ENCODE results near the gene SYNE3.
A peak's percentile ranks its signal among the peaks of the same experiment; 100 is the strongest.

SYNE3 gene

DNA sequence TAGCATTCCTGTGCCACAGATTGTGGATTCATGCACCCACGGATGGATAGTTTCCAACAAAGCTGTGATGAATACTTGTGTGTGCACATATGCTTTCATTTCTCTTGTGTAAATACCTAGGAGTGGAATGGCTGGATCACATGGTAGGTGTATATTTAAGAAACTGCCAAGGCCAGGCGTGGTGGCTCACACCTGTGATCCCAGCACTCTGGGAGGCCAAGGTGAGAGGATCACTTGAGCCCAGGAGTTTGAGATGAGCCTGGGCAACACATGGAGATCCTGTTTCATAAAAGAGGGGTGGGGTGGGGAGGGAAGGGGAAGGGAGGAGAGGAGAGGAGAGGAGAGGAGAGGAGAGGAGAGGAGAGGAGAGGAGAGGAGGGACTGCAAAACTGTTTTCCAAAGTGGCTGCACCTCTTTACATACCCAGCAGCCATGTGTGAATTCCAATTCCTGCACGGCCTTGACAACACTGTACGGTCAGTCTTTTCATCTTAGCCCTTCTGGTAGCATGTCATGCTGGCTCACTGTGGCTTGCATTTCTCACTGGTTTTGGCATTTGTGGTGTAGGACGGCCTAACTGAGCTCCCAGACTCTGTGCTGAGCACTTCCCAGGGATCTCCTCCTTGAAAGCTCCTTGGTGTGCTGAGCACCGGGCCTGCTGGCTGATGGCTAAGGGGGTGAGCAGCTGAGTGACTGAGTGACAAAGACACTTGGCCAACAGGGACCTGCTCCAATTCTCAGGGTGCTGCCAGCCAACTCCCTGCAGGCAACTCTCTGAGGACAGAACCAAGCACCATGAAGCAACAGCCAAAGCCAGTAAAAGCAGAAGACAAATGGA, 27.9 kb downstream of the SYNE3 start:
- peak; percentile 46 for DNase-seq

GRCh38 chr14:95487669-95488084, 28.8 kb downstream of the SYNE3 start:
- DNase-seq = no peak

DNA sequence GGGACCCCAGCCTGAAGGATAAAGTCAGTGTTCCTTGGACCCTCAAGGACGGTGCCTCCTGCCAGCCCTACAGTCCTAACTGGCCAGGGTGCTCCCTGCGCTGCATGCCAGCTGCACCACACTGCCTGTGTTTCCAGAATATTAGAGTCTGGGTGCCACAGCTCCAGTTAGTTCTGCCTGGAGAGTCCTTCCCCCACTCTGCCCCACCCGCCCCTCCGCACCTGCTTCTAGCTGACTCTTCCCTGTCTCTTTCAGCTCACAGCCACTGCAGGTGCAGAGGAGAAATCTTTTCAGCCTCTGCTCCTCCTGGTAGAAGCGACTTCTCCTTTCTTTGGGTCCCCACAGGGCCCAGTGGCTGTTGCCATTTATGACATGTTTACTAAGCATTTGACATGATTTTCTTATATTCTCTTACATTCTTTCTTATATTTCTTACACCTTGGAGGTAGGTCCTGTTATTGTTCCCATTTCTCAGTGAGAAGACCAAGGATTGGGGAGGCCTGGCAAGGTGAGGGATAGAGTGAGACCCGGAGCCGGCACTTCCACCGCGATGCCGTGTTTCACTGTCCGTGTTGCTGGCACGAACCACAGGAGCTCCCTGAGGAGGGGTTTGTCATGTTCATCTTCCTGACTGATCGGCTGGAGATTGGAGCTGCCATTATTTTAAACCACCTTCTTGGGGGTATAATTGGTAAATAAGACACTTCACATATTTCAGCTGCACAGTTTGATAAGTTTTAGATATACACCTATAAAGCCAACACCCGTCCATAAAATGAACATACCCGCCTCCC, 29.4 kb downstream of the SYNE3 start:
- no peak for DNase-seq

- no peak for DNase-seq
Observed at GRCh38 chr14:95485222-95485819, 31.1 kb downstream of the SYNE3 start.

DNA sequence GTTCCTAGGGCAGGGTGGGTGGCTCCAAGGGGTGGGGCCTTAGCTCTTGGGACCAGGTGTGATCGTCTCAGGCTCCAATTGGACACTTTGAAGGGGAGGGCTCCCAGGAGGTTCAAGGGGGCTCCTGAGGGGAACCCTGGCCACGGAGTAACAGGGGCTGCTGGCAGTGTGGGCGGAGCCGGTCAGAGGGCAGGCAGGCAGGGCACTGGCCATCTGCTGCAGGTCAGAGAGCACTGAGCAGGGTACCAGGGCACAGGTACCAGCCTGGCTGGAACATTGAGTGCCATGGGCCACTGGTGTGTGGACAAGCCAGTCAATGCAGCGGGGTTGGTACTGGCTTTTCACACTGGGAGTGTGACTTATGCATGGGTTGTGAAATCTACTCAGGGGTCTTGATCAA, 32.2 kb downstream of the SYNE3 start:
- no peak for DNase-seq

DNA sequence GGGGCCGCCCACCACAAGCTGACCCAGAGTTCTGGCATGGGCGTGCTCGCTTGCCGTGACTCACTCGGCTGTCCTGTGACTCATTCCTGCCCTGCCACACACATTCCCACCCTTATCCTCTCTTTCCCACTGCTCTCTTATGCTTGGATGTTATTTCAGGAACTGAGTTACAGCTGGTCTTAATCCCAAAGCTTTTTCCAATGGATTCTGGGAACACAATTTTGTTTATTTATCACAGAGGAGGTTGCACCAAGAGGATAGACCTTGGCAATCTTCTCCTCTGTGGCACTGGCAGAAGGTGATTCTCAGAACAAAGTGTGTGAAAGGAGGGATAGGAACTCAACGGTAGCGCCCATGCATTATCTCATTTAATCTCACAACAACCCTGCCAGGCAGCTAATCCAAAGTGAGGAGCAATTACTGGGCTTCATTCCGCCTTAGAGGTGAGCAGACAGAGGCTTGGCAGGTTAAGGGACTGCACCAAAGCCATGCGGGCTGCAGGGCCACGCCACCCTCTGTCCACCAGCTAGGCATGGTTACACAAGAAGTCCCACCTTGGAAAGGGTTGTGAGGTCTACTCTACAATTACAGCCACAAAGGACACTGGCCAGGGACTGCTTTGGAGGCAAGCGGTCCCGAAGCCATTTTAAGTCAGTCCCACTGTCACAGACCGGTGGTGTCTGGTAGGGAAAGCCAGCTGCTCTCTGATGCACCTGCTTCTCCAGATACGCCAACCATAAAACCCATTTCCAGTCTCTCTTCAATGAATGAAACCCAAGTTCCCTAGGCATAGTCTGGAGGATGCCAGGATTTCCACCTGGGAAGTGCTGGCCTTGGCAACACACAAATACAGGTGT, 32.9 kb downstream of the SYNE3 start:
- DNase-seq = peak; percentile 27

DNA sequence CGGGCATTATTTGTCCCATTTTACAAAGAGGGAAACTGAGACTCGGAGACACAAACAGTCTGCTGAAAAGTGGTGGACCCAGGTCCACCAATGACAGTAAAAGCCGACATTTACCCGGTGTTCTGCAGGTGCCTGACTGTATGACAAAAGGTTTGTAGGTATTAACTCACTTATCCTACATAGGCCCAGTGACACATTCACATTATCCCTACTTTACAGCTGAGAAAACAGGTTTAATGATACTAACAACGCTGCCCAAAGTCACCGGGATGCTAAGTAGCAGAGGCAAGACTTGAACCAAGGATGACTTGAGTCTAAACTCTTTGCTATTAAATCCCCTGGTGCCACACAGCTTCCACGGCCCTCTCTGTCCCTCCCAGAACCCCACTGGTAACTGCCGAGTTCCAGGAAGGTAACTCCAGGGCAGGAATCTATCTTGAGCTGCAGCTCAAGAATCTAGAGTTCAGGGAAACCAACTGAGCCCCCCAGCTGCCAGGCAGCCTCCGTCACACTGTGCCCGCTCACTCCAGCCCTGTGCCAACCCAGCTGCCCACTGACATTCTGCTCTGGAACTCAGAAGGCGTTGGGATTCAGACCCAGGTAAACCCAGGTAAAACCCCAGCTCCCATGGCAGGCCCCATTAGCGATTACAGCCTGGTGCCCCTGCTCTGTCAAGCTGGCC, 33.7 kb downstream of the SYNE3 start:
- DNase-seq = no peak

DNA sequence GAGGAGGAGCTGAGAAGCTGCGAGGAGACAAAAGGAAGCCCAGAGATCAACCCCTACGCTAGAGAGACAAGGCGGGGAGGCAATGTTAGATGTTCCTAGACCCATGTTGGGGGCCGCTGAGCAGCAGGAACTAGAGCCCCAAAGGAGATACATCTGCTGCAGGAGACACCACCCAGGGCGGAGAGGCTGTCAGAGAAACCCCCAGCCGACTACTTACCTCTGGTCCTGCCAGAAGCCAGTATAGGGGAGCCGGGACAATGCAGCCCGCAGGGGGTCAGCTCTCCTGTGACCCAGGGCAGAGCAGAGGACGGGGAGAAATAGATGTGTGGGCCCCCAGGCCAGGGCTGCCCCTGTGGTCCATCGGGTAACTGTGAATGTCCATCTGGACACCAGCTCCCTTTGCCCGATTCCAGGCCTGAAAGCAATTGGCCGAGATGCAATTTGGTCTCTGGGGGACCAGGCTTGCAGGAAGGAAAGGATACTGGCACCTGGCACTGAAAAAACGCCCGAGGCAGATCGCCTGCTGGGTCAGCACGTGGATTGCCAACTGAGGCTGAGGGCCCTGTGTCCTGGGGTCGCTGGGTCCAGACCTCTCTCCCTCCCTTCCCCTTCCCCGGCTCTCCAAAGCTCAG, 34.9 kb downstream of the SYNE3 start:
- DNase-seq = no peak

GRCh38 chr14:95480887-95481226, 35.6 kb downstream of the SYNE3 start:
- DNase-seq = no peak

- DNase-seq = no peak
Observed at GRCh38 chr14:95480109-95480886, 36.2 kb downstream of the SYNE3 start.

DNA sequence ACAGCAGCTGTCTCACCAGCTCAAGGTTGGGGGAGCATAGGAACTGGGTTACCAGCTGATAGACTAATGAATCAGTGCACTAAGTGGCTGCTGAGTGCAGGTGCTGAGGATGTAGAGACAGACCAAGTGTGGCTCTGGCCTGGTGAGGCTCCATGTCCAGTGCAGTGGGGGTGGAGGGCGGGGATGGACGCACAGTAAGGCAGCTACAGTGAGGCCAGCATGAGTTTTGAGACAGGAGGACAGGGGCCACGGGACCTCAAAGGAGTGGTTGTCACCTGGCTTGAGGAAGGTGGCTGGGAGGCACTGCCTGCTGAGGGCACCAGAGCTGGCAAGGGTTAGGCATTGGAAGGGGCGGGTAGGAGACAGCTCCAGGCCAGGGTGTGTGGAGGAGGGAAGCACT, 37.0 kb downstream of the SYNE3 start:
- DNase-seq = no peak

GRCh38 chr14:95478818-95479217, 37.6 kb downstream of the SYNE3 start:
- no peak for DNase-seq

- DNase-seq = no peak
Observed at GRCh38 chr14:95478309-95478708, 38.1 kb downstream of the SYNE3 start.

DNA sequence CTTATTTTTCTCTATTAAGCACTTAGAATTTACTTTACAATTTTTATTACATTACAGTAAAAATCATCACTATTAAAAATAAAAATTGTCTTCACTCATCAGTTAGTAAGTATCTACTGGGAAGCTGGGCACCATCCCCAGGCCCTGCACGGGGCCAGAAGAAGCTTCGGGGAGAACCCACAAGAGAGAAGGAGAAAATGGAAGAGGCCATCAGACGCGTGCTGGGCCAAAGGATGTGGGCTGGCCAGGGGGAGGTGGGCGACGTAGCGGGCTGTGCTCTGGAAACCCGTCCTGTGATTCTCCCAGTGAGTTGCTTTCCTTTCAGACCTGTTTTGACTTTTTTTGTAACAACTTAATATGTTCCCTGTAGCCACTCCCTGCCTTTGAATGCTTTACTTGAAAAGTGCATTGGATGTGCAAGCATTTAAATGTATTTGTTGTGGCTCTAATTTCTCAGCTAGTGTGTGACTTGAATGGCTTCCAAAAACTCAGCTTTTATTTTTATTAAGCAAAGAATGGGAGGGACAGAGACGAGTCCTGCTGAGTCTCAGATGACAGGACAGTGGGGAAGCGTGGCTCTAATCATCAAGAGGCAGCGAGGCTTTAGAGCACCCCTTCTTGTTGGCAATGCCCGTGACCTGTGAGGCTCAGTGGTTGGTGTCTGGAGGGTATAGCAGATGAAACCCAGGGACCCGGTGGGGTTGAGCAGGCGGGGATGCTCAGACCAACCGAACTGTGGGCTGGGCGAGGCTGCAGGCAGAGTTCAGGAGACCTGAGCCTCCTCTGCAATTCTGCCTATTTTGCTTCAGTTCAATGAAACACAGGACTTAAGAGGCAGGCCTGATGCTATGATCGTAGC, 38.8 kb downstream of the SYNE3 start:
- no peak for DNase-seq

DNA sequence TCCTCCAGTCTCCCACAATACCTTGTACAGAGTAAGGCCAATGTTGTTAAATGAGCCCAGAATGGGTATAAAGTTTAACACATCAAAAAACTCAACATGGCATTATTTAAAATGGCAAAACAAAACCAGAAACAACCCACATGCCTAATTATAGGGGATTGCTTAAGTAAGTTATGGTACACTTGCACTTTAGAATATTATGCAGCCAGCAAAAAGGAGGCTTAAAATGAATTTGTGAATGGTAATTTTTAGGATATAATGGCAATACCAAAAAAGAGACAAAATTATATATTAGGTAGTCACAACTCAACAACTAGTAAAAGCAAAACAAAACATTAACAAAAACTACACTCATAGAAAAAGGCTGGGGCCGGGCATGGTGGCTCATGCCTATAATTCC, 39.7 kb downstream of the SYNE3 start:
- DNase-seq = no peak

DNA sequence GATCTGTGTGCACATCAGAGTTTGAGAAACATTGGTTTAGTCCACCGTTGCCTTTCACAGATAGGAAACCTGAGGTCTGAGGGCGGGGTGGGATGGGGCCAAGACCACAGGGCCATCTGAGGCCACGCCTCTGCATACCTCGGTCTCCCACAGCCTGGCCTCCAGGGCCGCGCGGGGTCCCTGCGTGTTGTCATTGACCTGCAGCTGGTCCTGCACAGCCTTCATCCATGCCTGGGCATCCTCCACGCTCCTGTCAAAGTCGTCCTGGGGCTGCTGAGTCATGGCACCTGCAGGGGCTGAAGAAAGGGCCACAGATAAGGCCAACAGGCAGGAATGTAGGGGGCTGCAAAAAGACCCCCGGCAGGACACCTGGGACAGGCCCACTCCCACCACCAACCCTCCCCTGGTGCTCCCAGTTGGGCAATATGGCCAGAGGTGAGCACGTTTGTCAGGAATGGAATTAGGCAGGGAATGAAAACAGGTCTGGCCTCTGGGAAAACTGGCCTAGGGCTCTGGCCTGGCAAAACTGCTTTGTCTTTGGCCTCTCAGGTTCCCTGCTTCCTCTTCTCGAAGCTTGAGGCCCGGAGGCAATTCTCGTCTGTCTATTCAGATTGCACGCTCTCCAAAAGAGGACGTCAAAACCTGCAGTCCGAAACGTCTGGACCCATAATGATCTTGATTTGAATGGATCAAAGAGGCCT, 40.8 kb downstream of the SYNE3 start:
- no peak for DNase-seq

DNA sequence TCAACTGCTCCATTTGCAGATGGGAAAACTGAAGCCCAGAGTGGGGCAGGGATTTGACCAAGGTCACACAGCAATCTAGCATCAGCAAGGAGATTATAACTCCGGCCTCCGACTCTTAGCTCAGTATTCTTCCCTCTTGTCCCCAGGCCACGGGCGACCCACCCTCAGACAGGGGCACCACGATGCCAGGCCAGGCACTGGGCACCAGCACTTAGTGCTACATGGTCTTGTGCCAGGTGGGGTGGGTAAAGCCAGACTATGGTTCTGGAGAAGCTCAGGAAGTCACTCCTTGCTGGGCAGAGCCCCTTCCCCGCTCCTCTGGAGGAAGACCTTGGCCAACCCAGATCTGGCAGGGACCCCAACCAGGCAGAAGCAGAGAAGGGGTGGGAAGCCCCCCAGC, 41.5 kb downstream of the SYNE3 start:
- DNase-seq = no peak

- DNase-seq = no peak
Observed at GRCh38 chr14:95474486-95474885, 42.0 kb downstream of the SYNE3 start.

GRCh38 chr14:95472819-95473251, 43.6 kb downstream of the SYNE3 start:
- no peak for DNase-seq

All from DMS53 (cell line).